Vagina (tissue), 2 donors: Measurements from ENCODE around the gene CPN1.

Source experiments
- CTCF ChIP-seq, 3 experiments: fragments of 450-650 bp in 2 of 3; fragments of 200-600 bp in 1 of 3; sonication (generic) in 1 of 3; IDR thresholded peaks; one replicate each; pipeline ENCODE4 v1.5.1; 2017 to 2019; ENCODE audit warnings: antibody characterized with exemption in 3 of 3, mild to moderate bottlenecking in 2 of 3, moderate library complexity in 2 of 3
- POLR2A ChIP-seq, 2 donors: fragments of 450-650 bp; IDR thresholded peaks; one replicate each; pipeline ENCODE4 v1.6.1; 2017; ENCODE audit warnings: antibody characterized with exemption in 2 of 2, mild to moderate bottlenecking in 2 of 2, moderate library complexity in 2 of 2
- POLR2AphosphoS5 ChIP-seq, 2 donors: sonication (generic); formaldehyde crosslinking; IDR thresholded peaks; one replicate each; pipeline ENCODE4 v1.9.0; 2017; ENCODE audit warnings: antibody characterized with exemption in 2 of 2, mild to moderate bottlenecking in 2 of 2, low read depth in 1 of 2; ENCODE audit not compliant: insufficient read depth in 1 of 2

- no peak for TF ChIP-seq POLR2A (IDR thresholded peaks at IDR 0.05)
- no peak for TF ChIP-seq CTCF (IDR thresholded peaks at IDR 0.05)
- TF ChIP-seq POLR2AphosphoS5 (IDR thresholded peaks at IDR 0.05; ENCODE audit: insufficient read depth in 1 of 2, low read depth in 1 of 2), result no peak
Observed at GRCh38 chr10:100021322-100021721, 60.3 kb downstream of the CPN1 start.
